Activated naive CD4-positive, alpha-beta T cell (primary cell): ENCODE measurements around the gene DMGDH.

Source experiments
- DNase-seq, 4 experiments: peaks; one replicate each; lab custom pipeline; 2025; lab: John Stamatoyannopoulos, UW

DMGDH gene

DNA sequence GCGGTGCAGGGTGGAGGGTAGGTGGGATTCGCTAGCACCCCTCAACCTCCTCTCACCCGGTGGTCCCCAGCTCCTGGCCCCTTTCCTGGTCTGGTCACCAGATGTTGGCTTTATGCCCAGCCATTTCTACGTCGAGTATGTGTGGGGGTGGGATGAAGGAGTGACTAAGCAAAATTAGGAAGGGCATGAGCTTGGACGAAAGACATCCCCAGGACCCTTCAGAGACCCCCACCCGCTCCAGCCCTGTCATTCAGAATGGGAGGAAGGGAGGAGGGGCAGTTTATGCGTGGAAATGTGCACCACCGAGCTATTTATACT lies 835 bp upstream of the DMGDH start:
- no peak for DNase-seq

DNA sequence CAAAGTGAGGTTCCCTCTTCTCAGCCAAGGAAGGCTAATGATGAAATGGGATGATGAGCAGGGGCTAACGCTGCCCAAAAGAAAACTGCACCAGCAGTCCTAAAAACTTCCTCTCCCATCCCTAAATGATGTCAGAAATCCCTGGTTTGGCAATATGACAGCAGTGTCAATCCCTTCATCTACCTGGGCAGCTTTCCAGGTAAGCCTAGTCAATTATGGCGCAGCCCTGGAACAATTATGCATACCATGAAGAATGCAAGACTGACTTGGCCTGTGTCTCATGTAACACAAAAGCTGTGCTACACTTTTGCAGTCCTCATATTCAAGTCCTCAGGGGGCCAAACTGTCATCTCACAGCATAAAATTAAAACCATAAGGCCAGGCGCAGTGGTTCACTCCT lies 7.0 kb downstream of the DMGDH start:
- DNase-seq = no peak

DNA sequence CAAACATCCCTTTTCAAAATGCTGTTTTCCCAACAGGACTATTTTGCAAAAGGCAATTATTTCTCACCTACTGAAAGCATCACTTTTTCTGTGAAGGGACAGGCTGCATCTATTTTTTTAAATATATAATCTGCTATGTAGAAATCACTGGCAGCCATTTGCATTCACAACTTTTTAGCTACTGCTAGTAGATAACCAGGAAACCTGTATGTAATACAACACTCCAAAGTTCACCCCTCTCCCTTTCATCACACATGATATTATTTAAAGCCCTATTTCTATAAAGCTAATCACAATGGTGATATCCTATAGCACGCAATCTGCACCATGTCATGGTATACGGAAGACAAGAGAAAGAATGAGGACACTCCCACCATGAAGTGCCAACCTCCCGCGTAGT lies 9.8 kb downstream of the DMGDH start:
- DNase-seq = no peak

DNA sequence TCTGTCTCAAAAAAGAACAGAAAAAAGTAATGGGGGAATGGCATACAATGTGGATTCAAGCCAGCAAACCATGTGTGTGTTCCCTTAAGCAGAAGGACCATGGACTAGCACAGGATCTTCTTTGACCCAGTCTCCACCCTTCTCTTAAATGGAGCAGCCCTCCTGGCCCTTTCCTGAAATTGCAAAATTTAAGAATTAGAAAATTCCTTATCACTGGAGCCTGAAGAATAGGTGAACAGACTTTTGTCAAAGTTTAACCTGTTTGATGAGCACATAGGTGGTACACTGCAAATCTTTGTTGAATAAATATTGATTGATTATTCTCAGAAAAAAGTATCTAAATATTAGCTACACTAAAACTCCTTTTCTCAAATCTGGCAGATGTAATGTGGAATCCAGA lies 12.6 kb downstream of the DMGDH start:
- DNase-seq = no peak

DNA sequence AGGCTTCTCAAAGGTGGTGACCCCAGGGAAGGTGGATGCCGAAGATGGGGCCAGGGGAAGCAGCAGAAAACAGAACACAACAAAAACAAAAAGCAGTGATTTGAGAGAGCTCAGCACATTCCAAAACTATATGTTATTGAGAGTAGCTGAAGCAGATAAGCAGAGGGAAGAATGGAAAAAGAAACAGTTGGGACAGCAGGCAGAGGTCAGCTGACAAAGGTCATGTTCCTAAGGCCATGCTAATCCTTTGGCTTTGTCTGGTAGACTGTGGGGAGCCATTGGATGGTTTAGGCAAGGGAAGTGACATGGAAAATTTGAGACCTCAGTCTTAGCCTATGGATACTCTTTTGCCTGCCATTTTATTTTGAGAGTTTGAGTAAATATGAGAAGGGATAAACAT lies 14.5 kb downstream of the DMGDH start:
- no peak for DNase-seq

DNA sequence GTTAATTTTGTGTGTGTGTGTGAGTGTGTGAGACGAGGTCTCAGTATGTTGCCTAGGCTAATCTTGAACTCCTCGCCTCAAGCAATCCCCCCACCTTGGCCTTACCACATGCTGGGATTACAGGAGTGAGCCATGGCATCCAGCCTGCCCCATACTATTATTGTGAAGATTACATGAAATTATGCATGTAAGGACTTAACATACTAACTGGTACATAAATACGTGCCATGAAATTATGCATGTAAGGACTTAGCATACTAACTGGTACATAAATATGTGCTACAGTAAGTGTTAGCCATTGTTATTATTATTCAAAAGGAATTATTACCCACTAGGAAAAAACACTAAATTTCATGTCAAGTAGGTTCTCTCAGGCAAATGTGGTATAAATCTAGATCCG lies 16.2 kb downstream of the DMGDH start:
- DNase-seq = no peak

DNA sequence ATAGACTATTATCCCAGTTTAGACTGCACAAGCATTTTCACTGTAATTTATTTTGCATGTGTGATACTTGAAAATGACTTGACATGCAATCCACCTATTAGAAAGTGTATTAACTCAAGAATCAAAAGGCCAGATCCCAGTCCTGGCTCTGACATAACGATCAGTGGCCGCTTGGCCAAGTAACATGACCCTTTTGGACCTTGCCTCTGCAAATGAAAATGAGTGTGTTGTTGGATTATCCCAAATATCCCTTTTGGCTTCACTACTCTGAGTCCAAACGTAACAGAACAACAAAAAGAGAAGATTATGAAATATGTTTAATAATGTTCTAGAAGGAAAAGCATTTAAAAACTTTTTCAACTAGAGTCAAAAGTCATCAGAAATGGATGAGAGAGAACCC lies 19.0 kb downstream of the DMGDH start:
- no peak for DNase-seq

DNA sequence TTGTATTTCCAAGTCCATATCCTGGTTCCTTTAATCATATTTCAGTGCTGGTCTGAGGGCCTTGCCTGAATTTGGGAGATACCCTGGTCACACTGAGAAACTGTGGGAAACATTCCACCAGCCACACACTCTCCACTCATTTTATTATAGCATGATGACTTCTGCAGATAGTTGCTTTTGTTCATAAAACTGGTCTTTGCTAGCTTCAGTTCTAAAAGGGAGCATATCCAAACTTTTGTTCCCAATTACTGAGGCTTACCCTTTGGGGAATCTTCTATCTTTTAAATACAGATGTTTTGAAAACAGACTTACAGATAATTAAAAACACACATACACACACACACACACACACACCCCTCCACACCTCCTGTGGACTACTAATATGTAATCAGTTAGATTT lies 21.0 kb downstream of the DMGDH start:
- DNase-seq = no peak

DNA sequence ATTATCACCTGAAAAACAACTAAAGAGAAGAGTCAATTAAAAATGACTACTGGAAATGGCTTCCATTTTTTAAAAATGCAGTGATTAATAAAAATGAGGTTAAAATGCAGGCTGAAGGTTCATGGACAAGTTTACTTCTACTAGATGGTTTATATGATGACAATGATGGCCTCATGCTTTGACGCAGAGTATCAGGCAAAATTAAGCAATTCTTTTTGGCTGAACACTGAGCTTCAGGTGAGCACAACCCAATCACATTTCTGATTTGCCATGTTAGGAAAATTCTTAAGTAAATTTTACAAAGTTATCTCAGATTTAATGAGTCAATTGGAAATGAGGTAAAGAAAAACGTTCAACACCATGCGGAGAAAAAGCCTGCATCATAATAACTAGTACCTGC lies 22.3 kb downstream of the DMGDH start:
- DNase-seq = no peak

DNA sequence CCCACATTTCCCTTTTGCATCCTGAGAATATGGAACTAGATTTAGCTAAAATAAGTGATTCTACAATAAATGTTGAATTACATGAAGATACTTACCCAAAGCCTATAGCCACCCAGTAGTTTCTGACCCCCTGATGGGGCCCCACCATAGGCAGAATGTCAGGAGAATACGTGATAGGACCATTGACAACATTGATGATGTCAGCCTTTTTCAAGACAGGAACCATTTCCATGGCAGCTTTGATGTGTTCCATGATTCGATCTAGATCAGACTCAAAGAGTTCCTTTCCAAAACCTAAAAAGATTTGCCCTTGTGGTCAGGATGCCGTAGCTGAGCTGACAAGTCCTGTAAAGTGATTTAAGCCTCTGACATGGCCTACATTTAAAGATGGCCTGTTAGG lies 27.3 kb downstream of the DMGDH start:
- DNase-seq = no peak

DNA sequence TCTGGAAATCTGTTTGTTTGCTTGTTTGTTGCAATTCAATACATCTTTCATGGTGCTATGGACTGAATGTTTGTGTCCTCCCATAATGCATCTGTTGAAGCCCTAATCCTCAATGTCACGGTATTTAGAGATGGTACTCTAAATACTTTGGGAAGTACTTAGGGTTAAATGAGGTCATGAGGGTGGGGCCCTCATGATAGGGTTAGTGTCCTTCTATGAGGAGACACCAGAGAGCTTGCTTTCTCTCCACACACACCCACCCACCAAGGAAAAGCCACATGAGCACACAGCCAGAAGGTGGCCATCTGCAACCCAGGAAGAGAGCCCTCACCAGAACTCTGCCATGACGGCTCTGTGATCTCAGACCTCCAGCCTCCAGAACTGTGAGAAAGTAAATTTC lies 32.7 kb downstream of the DMGDH start:
- no peak for DNase-seq

DNA sequence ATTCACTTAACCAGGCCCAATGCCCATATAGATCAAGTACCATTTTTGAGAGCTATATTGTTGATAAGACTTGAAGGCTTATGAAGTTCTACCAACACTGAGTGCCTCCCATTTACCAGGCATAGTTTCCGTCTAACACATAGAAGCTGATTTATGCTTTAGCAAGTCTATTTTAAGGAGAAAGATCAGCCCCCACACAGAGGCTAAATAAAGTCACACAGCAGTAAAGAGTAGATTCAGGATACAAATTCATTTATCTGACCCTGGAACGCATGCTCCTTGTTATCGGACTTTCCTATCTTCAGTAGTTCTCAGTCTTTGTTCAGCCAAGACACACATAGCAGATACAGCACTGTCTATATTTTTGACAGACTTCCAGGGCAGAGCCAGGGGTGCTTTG lies 34.2 kb downstream of the DMGDH start:
- DNase-seq = no peak

DNA sequence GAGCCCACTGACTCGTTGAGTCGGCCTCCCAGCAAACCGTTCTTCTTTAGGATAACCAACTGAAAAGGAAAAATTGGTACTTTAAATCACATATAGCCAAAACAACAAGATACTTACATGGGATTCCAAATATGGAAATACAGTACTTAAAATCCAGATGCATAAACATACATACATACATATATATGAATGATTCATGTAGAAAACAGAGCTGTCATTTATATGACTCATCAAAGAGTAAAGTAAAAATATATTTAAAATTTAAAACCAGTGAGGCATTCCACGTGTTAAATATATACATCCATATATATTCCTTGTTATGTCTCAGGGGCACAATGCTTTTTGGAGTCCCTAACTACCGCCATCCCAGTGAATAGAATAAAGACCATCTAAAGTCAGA lies 36.7 kb downstream of the DMGDH start:
- DNase-seq = no peak

DNA sequence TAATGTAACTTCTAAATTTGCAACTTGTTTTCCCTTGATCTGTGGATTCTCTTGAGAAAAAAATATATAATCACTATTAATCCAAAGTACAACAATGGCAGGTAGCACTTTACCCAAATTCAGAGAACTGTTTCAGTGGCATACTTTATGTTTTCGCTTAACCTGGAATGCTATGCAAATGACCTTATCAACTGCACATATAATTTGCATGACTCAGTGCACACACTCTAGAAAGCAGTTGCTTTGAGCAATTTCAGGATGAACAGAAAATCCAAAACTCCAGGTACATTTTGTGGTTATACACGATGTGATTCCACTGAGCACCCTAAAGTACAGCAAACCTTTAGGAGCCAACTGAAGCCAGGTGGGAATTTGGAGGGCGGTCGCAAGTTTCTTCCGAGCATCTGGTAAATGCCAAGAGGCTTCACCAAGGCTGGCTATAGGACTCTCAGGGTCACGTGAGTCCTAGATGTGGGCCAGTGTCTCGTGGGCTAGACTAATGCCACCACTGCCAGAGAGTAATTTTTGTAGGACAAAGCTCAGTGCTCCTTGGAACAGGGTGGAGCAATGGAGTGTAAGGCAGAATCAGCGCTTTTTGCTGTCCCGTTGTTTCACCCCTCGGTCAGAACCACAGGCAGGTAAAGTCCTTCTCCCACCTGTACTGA lies 37.3 kb downstream of the DMGDH start:
- DNase-seq = no peak

DNA sequence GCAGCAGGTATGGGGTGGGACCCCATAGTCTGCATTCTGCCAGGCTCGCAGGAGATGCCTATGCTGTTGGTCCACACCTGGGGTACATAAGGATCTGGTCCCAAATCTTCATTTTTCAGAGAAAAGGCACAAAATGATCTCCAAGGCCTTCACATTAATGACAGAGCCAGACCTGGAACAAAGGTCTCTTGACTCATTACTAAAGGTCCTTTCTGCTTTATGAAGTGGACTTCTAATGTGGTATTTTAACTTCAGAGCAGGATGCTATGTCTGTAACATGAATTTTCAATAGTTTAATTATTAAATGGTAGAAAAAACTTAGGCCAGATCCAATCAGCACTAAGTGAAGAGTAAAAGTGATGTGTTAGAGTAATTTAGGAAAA lies 38.0 kb downstream of the DMGDH start:
- no peak for DNase-seq

DNA sequence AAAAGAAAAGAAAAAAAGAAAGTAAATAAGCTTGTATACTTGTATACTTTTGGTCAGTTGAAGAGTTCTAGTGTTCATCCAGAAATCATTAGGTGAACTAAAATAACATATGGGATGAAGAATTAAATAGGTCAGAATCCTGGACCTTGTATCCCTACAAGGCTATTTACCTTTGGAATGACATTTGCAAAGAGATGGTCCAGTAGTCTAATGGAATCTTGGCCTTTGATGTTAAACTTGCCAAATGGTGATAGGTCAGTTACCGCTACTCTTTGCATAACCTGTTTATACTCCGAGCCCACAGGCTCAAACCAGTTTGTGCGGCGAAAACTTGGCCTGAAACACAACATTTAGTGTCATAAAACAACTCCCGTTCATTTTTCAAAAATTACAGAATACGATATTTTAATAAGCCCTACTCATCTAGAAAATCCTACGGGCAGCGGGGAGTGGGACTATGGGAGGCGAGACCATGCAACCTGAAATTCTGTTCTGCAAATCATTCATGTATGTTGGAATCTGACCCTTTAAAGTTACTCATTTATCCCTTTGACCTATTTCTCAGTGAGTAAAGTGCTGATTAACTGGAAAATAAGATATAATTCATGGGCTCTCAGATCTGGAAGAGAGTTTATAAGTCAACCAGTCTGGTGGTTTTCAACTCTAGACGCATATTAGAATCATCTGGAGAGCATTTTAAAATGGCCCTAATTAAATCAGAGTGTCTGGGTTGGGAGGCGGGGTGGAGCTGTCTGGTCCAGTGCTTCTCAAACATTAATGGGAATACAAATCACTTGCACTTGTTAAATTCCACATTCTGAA lies 38.6 kb downstream of the DMGDH start:
- DNase-seq = no peak

DNA sequence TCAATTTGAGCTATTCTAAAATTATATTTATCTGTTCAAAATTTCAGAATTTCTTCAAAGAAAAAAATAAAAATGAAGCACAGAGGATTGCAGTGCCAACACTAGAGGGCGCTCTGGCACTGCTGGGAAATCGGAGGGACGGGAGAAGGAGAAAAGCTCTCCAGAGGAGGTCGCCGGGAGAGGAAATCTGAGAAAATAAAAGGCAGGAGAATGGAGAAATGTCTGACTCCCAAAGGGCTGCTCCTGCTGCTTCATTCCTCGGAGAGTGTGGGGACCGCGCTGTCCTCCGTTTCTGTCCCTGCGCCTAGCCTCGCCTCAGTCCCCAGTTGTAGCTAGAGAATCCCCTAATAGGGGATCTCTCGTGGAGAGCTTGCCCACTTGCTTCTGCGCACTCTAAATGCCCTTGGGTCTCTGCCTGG lies 44.4 kb downstream of the DMGDH start:
- peak in 2 of 4 experiments; percentile 4 to 17 for DNase-seq

DNA sequence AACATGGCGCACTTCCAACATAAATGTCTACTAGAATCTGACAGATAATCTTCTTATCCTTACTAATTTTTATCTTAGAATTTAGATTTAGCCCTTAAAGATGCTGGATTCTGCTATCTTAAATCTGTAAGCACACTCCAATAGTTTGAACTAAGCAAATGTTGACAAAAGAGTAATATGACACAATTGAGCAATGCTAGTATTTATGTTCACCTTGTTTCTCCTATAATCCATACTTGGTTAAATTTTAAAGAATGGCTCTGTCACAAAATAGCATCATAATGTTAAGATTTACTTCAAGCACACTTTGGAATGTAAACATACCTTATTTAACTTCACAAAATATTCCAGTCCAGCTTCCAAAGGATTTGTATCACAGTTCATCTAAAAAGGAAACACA lies 45.5 kb downstream of the DMGDH start:
- DNase-seq = no peak

DNA sequence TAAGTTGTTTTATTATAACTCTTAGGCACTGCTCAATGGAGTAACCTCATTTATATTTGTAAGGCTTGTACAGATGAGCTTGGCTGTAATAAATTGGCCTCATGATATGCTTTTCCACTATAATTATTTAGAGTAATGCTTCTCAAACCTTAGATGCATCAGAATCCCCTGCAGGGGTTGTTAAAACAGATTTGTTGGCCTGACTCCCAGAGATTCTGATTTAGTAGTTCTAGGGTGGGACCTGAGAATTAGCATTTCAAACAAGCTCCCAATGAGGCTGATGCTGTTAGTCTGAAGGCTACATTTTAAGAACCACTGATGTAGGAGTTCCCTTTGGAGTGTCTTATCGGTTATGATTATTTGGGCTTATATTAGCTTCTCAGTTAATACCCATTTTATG lies 46.1 kb downstream of the DMGDH start:
- DNase-seq = no peak

DNA sequence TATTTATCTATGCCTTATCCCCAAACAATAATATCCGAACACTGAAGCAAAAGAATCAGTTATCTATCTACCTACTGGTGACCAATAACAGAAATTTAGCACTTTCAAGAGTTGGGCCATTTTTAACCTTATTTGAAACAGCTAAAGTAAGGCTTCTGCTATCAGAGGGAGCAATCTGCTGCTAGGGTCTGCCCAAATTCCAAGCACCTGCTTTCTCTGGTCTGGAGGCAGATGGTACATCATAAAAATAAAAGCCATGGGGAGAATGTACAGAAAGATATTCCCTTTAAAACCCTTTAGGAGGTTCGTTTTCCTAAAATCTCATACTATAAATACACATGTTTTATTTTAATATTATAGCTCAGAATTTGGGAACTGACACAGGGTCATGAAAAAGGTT lies 46.7 kb downstream of the DMGDH start:
- no peak for DNase-seq

DNA sequence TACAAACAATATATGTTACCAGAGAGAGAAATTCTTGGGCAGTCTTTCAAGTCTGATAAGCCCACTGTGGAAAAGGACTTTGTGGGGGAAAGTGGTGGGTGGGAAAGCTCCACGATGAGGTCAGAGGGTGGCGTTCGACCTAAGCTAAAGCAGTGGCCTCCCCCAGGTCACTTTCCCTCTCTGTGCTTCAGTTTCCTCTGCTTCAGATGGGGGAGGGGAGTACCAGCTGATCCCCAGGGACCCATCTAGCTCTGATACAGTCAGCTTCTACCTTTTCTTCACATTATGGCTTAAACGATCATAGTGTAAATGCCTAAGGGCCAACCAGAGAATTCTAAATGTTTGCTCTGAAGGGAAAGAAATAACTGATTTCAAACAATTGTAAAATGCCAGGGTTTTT lies 47.7 kb downstream of the DMGDH start:
- DNase-seq = no peak

DNA sequence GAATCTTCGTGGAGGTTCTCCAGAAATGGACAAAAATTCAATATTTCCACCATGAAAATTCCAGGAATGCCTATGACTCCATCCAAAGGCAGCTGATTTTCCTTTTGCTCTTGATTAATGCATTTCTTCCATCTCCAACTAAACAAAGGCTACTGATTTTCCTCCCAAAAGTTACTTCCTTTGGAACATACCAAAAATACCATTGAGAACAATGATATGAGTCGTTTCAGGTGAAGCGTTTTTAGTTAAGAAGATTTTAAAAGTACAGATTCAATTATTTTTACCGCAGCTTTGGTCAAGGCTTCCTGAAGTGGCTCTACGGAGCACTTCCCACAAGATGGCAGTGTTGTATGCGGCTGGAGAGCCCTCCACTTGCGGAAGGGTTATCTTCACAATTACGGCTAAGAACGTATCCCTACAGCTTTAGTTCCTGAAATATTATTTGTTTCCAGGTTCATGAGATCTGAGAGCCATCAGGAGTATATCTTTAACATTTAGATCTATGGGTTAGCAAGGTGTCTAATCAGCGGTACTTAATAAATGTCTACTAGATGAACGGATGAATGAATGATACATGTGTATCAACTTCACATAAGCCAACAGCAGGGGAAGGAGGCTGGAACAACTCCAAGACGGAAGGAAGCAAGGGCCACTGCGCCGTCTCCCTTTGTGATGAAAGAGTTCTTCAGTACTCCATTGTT lies 48.5 kb downstream of the DMGDH start:
- peak in 1 of 4 experiments; percentile 2 for DNase-seq

DNA sequence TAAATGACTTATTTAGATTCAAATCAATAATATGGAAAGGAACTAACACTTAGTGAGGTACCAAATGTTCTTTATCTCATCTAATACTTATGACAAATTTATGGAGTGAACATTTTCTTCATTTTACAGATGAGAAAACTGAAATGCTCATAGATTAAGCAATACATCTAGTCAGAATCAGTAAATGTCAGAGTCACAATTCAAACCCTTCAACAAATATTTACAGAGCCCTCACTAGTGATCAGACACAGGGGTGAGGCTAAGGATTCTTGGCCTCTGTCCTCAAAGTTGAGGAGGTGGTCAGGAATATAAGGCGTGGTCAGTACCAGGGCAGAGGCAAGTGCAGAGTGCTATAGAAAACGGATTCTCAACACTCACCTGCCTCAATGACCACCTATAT lies 54.8 kb downstream of the DMGDH start:
- DNase-seq = no peak
